DLD1 (cell line): Measurements from ENCODE around the gene DPYSL3.

Experiments
- in situ Hi-C: cut with HindIII; loops from 2 replicates; pipeline ENCODE4 v1.10.0; 2017; ENCODE audit warnings: low sequenced_read_pairs

Gene DPYSL3

GRCh38 chr5:147515269-147515668 lies 5.4 kb upstream of the DPYSL3 start:
- in situ Hi-C loops, result no loop called here

- in situ Hi-C loops, result no loop called here
Measured at GRCh38 chr5:147512659-147513379, 3.0 kb upstream of the DPYSL3 start.

- in situ Hi-C loops, result no loop called here
Measured at GRCh38 chr5:147510885-147511284, 1.0 kb upstream of the DPYSL3 start.

- in situ Hi-C loops, result no loop called here
Measured at GRCh38 chr5:147509041-147509709, 693 bp downstream of the DPYSL3 start.

GRCh38 chr5:147508711-147509040 lies 1.2 kb downstream of the DPYSL3 start:
- in situ Hi-C loops, result no loop called here

GRCh38 chr5:147507480-147508126 lies 2.3 kb downstream of the DPYSL3 start:
- in situ Hi-C loops, result no loop called here

GRCh38 chr5:147504535-147504934 lies 5.3 kb downstream of the DPYSL3 start:
- in situ Hi-C loops, result no loop called here

GRCh38 chr5:147504011-147504410 lies 5.9 kb downstream of the DPYSL3 start:
- in situ Hi-C loops, result no loop called here

GRCh38 chr5:147490989-147491388 lies 18.9 kb downstream of the DPYSL3 start:
- in situ Hi-C loops, result no loop called here

- in situ Hi-C loops, result no loop called here
Measured at GRCh38 chr5:147487031-147487750, 22.7 kb downstream of the DPYSL3 start.

- in situ Hi-C loops, result no loop called here
Measured at GRCh38 chr5:147485814-147486213, 24.1 kb downstream of the DPYSL3 start.

GRCh38 chr5:147485046-147485445 lies 24.8 kb downstream of the DPYSL3 start:
- in situ Hi-C loops, result no loop called here

GRCh38 chr5:147484708-147485020 lies 25.2 kb downstream of the DPYSL3 start:
- in situ Hi-C loops, result no loop called here

GRCh38 chr5:147483961-147484707 lies 25.7 kb downstream of the DPYSL3 start:
- in situ Hi-C loops, result no loop called here

GRCh38 chr5:147483188-147483790 lies 26.6 kb downstream of the DPYSL3 start:
- in situ Hi-C loops, result no loop called here

- in situ Hi-C loops, result no loop called here
Measured at GRCh38 chr5:147482706-147483180, 27.1 kb downstream of the DPYSL3 start.

- in situ Hi-C loops, result no loop called here
Measured at GRCh38 chr5:147481874-147482705, 27.8 kb downstream of the DPYSL3 start.

GRCh38 chr5:147481376-147481775 lies 28.5 kb downstream of the DPYSL3 start:
- in situ Hi-C loops, result no loop called here

GRCh38 chr5:147479949-147480348 lies 29.9 kb downstream of the DPYSL3 start:
- in situ Hi-C loops, result no loop called here

- in situ Hi-C loops, result no loop called here
Measured at GRCh38 chr5:147479444-147479843, 30.4 kb downstream of the DPYSL3 start.
